GM12878 (cell line): Measurements from ENCODE around the gene RARB. TPM values are rescaled to one million over a fixed set of nuclear protein-coding genes. Genes with fewer than 3 reads are reported as not detected.

Experiments used
- ATAC-seq: fragments of 200-7000 bp; cut with Tn5 transposase; 3 replicates; pipeline ENCODE4 v1.9.1; 2020; ENCODE audit warnings: mild to moderate bottlenecking, moderate library complexity
- BruUV-seq: library from RNA; stranded (reverse); fragments of 400-500 nt; replicated peaks from 2 replicates; lab custom pipeline; 2021; lab: Mats Ljungman, UMichigan
- CTCF ChIA-PET: fragments of 300-600 bp; sonication (Branson Sonifier 250); formaldehyde crosslinking; extraction: SDS; loops from one replicate; lab custom pipeline; 2021; ENCODE audit warnings: inconsistent platforms; lab: Yijun Ruan, JAX
- POLR2A ChIA-PET: fragments of 350-600 bp; formaldehyde crosslinking; extraction: SDS; loops from one replicate; lab custom pipeline; 2021; ENCODE audit warnings: inconsistent platforms; lab: Charles Lee
- RAD21 ChIA-PET: fragments of 300-600 bp; sonication (Branson Sonifier 250); formaldehyde crosslinking; loops from one replicate; lab custom pipeline; 2023; ENCODE audit warnings: antibody characterized with exemption; ENCODE audit not compliant: unreplicated experiment; lab: Charles Lee
- SMC1A ChIA-PET: fragments of 300-600 bp; sonication (Branson Sonifier 250); formaldehyde crosslinking; loops from one replicate; lab custom pipeline; 2023; ENCODE audit not compliant: unreplicated experiment, uncharacterized antibody; lab: Charles Lee
- DNase-seq: peaks from one replicate; pipeline ENCODE4 v3.0.0-alpha.2; 2011; ENCODE audit warnings: low read depth, low spot score
- FAIRE-seq: peaks from 3 replicates; lab custom pipeline; 2011; peaks lifted over from hg19 to GRCh38; lab: Jason Lieb, UNC
- H2AFZ ChIP-seq: 2 replicates; pipeline ENCODE4 v1.6.0; 2011; ENCODE audit warnings: low read depth, low read length, control low read depth; ENCODE audit not compliant: control insufficient read depth
- H3K27ac ChIP-seq: 2 replicates; pipeline ENCODE4 v1.5.1; 2011; ENCODE audit warnings: control low read depth; ENCODE audit not compliant: control insufficient read depth, insufficient read depth
- H3K27me3 ChIP-seq, 2 experiments: replicated peaks in 1 of 2; 2 replicates each; pipeline versions ENCODE4 v1.6.0 to v1.6.1; 2011; ENCODE audit warnings: low read length in 1 of 2; ENCODE audit not compliant: control insufficient read depth in 2 of 2, insufficient read depth in 2 of 2
- H3K36me3 ChIP-seq, 2 experiments: 2 replicates each; pipeline ENCODE4 v1.5.1; 2011; ENCODE audit warnings: low read length in 1 of 2; ENCODE audit not compliant: control insufficient read depth in 2 of 2, insufficient read depth in 2 of 2
- H3K4me1 ChIP-seq: 2 replicates; pipeline ENCODE4 v1.6.1; 2011; ENCODE audit warnings: mild to moderate bottlenecking, low read length, moderate library complexity, mixed read lengths; ENCODE audit not compliant: control insufficient read depth, insufficient read depth
- H3K4me2 ChIP-seq: 2 replicates; pipeline ENCODE4 v1.6.0; 2011; ENCODE audit warnings: control low read depth; ENCODE audit not compliant: control insufficient read depth, insufficient read depth
- H3K4me3 ChIP-seq: fragments of 200-600 bp; sonication (generic); 2 replicates; pipeline ENCODE4 v1.5.1; 2016
- H3K79me2 ChIP-seq: 2 replicates; pipeline ENCODE4 v1.6.0; 2011; ENCODE audit warnings: low read length; ENCODE audit not compliant: control insufficient read depth, insufficient read depth
- H3K9ac ChIP-seq: 2 replicates; pipeline ENCODE4 v1.8.0; 2011; ENCODE audit warnings: low read length, control low read depth, mixed read lengths; ENCODE audit not compliant: control insufficient read depth, insufficient read depth
- H3K9me3 ChIP-seq: replicated peaks from 3 replicates; pipeline ENCODE4 v1.5.1; 2011; ENCODE audit warnings: mild to moderate bottlenecking, low read length; ENCODE audit not compliant: control insufficient read depth, insufficient read depth
- H4K20me1 ChIP-seq: 2 replicates; pipeline ENCODE4 v1.6.0; 2011; ENCODE audit not compliant: control insufficient read depth, insufficient read depth
- IRF4 ChIP-seq: IDR thresholded peaks from 2 replicates; pipeline ENCODE4 v1.6.1; 2011; ENCODE audit warnings: low read depth, low read length
- JUND ChIP-seq: IDR thresholded peaks from 2 replicates; pipeline ENCODE4 v1.6.1; 2012; ENCODE audit warnings: low read depth, mild to moderate bottlenecking, low read length, improper control_type of control experiment, moderate library complexity
- NR2C1 ChIP-seq: fragments of 450-650 bp; IDR thresholded peaks from 2 replicates; pipeline ENCODE4 v1.6.1; 2017; ENCODE audit warnings: antibody characterized with exemption, mild to moderate bottlenecking, moderate library complexity
- POLR2AphosphoS2 ChIP-seq: IDR thresholded peaks from 2 replicates; pipeline ENCODE4 v1.6.1; 2011; ENCODE audit warnings: low read depth, mild to moderate bottlenecking, low read length, improper control_type of control experiment, moderate library complexity
- RCOR1 ChIP-seq: conservative IDR thresholded peaks from 2 replicates; pipeline ENCODE4 v1.6.1; 2012; ENCODE audit warnings: low read depth, low read length, improper control_type of control experiment
- SMAD5 ChIP-seq: IDR thresholded peaks from 2 replicates; pipeline ENCODE4 v1.6.1; 2016; ENCODE audit warnings: antibody characterized with exemption, low read depth
- ZBTB11 ChIP-seq: fragments of 450-650 bp; formaldehyde crosslinking; IDR thresholded peaks from 2 replicates; pipeline ENCODE4 v1.5.0; 2022; ENCODE audit warnings: mild to moderate bottlenecking, missing genetic modification characterization
- WGBS: methylation state at CpG from one replicate; pipeline ENCODE4 v1.1.6; 2016; ENCODE audit warnings: low lambda C conversion rate; ENCODE audit not compliant: insufficient replicate concordance, insufficient coverage; ENCODE audit errors: missing lambda C conversion rate; 5-methylcytosine and 5-hydroxymethylcytosine counted together
- in situ Hi-C: fragments of 300-500 bp; cut with MboI; formaldehyde crosslinking; loops from 9 replicates; pipeline ENCODE4 v1.14.3; 2018; ENCODE audit warnings: mixed read lengths
- intact Hi-C: fragments of 100-400 bp; cut with micrococcal nuclease; formaldehyde crosslinking; loops from one replicate; pipeline ENCODE4 v1.14.2; 2022; ENCODE audit not compliant: unreplicated experiment
- polyA plus RNA-seq, 11 experiments: library from polyadenylated mRNA; depleted of rRNA in 4 of 11; unstranded in 6 of 11; stranded (reverse) in 5 of 11; fragments of >200 nt; fragmentation: Nextera tagmentation in 4 of 11; fragmentation: Illumina TruSeq in 1 of 11; extraction: Ambion mirVana in 4 of 11; extraction: Trizol in 1 of 11; gene quantifications; 1 replicate in 1 of 11; 2 replicates in 10 of 11; pipeline versions ENCODE4 v1.2.1 to v1.2.3, GENCODE V29; 2011 to 2016; ENCODE audit warnings: inconsistent platforms in 2 of 11, missing spikeins in 2 of 11, low read depth in 1 of 11
- total RNA-seq, 4 experiments: library from RNA; depleted of rRNA in 3 of 4; stranded (reverse); fragments of >200 nt in 3 of 4; fragmentation: Illumina TruSeq in 1 of 4; extraction: Trizol in 1 of 4; gene quantifications; 2 replicates each; pipeline versions ENCODE4 v1.2.1 to v1.2.3, GENCODE V29; 2013 to 2021
- TF ChIP-seq, protein P1 (sequence below): fragments of 450-650 bp; IDR thresholded peaks from 2 replicates; pipeline ENCODE4 v1.6.1; 2016; ENCODE audit warnings: mild to moderate bottlenecking, moderate library complexity, borderline replicate concordance

RARB gene
- total and polyA plus RNA-seq, 10 of the 15 experiments (the other 5 are each of a cell fraction or from before 2014, with no cell fraction given), result 0.05 to 0.06 TPM; not detected in 8

- intact Hi-C loops (no loop called here), in situ Hi-C loops (no loop called here)
- RAD21 ChIA-PET, result no interaction called here
- Histone ChIP-seq H3K79me2 (no peaks in the 10 kb centered on the region), H3K27ac (no peak overlapping the region), H3K4me3 (no peak overlapping the region), H3K4me1 (no peaks in the 10 kb centered on the region)
- DNase-seq (no peak), ATAC-seq (no peak)
- SMC1A ChIA-PET, result no interaction called here
- POLR2A ChIA-PET, result no interaction called here
- TF ChIP-seq, protein P1, sequence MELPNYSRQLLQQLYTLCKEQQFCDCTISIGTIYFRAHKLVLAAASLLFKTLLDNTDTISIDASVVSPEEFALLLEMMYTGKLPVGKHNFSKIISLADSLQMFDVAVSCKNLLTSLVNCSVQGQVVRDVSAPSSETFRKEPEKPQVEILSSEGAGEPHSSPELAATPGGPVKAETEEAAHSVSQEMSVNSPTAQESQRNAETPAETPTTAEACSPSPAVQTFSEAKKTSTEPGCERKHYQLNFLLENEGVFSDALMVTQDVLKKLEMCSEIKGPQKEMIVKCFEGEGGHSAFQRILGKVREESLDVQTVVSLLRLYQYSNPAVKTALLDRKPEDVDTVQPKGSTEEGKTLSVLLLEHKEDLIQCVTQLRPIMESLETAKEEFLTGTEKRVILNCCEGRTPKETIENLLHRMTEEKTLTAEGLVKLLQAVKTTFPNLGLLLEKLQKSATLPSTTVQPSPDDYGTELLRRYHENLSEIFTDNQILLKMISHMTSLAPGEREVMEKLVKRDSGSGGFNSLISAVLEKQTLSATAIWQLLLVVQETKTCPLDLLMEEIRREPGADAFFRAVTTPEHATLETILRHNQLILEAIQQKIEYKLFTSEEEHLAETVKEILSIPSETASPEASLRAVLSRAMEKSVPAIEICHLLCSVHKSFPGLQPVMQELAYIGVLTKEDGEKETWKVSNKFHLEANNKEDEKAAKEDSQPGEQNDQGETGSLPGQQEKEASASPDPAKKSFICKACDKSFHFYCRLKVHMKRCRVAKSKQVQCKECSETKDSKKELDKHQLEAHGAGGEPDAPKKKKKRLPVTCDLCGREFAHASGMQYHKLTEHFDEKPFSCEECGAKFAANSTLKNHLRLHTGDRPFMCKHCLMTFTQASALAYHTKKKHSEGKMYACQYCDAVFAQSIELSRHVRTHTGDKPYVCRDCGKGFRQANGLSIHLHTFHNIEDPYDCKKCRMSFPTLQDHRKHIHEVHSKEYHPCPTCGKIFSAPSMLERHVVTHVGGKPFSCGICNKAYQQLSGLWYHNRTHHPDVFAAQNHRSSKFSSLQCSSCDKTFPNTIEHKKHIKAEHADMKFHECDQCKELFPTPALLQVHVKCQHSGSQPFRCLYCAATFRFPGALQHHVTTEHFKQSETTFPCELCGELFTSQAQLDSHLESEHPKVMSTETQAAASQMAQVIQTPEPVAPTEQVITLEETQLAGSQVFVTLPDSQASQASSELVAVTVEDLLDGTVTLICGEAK, result no peak
- TF ChIP-seq IRF4 (no peak), ZBTB11 (CRISPR knock-in tag) (no peak), RCOR1 (no peak), POLR2AphosphoS2 (no peak), SMAD5 (no peak), JUND (no peak), NR2C1 (no peak)
- TF ChIP-seq, all 136 proteins: peak for 0
- H3K4me2 ChIP-seq, result no peak overlapping the region
- CTCF ChIA-PET, result interaction anchor here (0.6 to 2.1 kb wide), 7 partner anchors 8 to 1179 kb away, joined by 3 to 11 read pairs (median 3); no protein-coding TSS in a partner anchor
- no peaks in the 10 kb centered on the region for H3K9me3 ChIP-seq
- BruUV-seq, result no TSS peak
- no peaks in the 10 kb centered on the region for H4K20me1 ChIP-seq
- 0% methylated on average over 2 of the region's 2 CpGs for WGBS
- H3K27me3 ChIP-seq, result no peaks in the 10 kb centered on the region; a peak in 1 of 4 replicates
- FAIRE-seq, result no peak
- H3K9ac ChIP-seq, result no peak overlapping the region
- H2AFZ ChIP-seq, result no peak overlapping the region
- no peaks in the 10 kb centered on the region for H3K36me3 ChIP-seq
Observed at GRCh38 chr3:25533399-25533798, 105.3 kb downstream of the RARB start.
